GM23338 (cell line): ENCODE measurements around the gene TAF3. TPM values are rescaled to one million over a fixed set of nuclear protein-coding genes. Genes with fewer than 3 reads are reported as not detected.

Experiments
- ATAC-seq: fragments of 200-7000 bp; cut with Tn5 transposase; 3 replicates; pipeline ENCODE4 v1.9.1; 2020
- DNase-seq: peaks from one replicate; pipeline ENCODE4 v3.0.0-alpha.2; 2015; ENCODE audit warnings: low spot score
- H2AFZ ChIP-seq: fragments of 200-600 bp; sonication (generic); 2 replicates; pipeline ENCODE4 v1.8.0; 2016; ENCODE audit warnings: antibody characterized with exemption, mild to moderate bottlenecking, moderate library complexity
- H3F3A ChIP-seq: fragments of 200-600 bp; sonication (generic); replicated peaks from 2 replicates; pipeline ENCODE4 v1.8.0; 2017; ENCODE audit warnings: antibody characterized with exemption, mixed run types, low read depth
- H3K27ac ChIP-seq: fragments of 200-600 bp; sonication (generic); 2 replicates; pipeline ENCODE4 v1.6.1; 2016; ENCODE audit warnings: low read depth
- H3K27me3 ChIP-seq: fragments of 200-600 bp; sonication (generic); 2 replicates; pipeline ENCODE4 v1.8.0; 2016; ENCODE audit warnings: mild to moderate bottlenecking, mixed run types, moderate library complexity; ENCODE audit not compliant: insufficient read depth
- H3K36me3 ChIP-seq: fragments of 200-600 bp; sonication (generic); 2 replicates; pipeline ENCODE4 v1.8.0; 2016; ENCODE audit warnings: mild to moderate bottlenecking; ENCODE audit not compliant: insufficient read depth
- H3K4me1 ChIP-seq: fragments of 200-600 bp; sonication (generic); 2 replicates; pipeline ENCODE4 v1.8.0; 2016; ENCODE audit warnings: mild to moderate bottlenecking, moderate library complexity; ENCODE audit not compliant: insufficient read depth
- H3K4me2 ChIP-seq: fragments of 200-600 bp; sonication (generic); 2 replicates; pipeline ENCODE4 v1.7.1; 2017; ENCODE audit warnings: mixed run types
- H3K4me3 ChIP-seq: fragments of 200-600 bp; sonication (generic); 2 replicates; pipeline ENCODE4 v1.6.1; 2016; ENCODE audit warnings: mixed run types
- H3K79me2 ChIP-seq: fragments of 200-600 bp; sonication (generic); replicated peaks from 2 replicates; pipeline ENCODE4 v1.8.0; 2017; ENCODE audit warnings: mild to moderate bottlenecking; ENCODE audit not compliant: insufficient read depth
- H3K9me2 ChIP-seq: fragments of 200-600 bp; sonication (generic); 2 replicates; pipeline ENCODE4 v1.8.0; 2017; ENCODE audit not compliant: insufficient read depth
- H4K20me1 ChIP-seq: fragments of 200-600 bp; sonication (generic); replicated peaks from 2 replicates; pipeline ENCODE4 v1.8.0; 2017; ENCODE audit warnings: mild to moderate bottlenecking; ENCODE audit not compliant: insufficient read depth
- H3K27ac Mint-ChIP-seq: 2 replicates; pipeline ENCODE4 v1.8.0; 2020; ENCODE audit warnings: inconsistent platforms, mild to moderate bottlenecking, moderate library complexity, mixed read lengths
- H3K27me3 Mint-ChIP-seq: 3 replicates; pipeline ENCODE4 v1.8.0; 2022; ENCODE audit warnings: low read depth, mild to moderate bottlenecking, moderate library complexity, mixed read lengths, inconsistent platforms; ENCODE audit not compliant: insufficient read depth, poor library complexity
- H3K36me3 Mint-ChIP-seq: 3 replicates; pipeline ENCODE4 v1.8.0; 2021; ENCODE audit warnings: low read depth, mild to moderate bottlenecking, inconsistent platforms, moderate library complexity, mixed read lengths
- H3K4me1 Mint-ChIP-seq: 3 replicates; pipeline ENCODE4 v1.8.0; 2020; ENCODE audit warnings: mild to moderate bottlenecking, inconsistent platforms, mixed read lengths
- H3K4me3 Mint-ChIP-seq: 3 replicates; pipeline ENCODE4 v1.8.0; 2021; ENCODE audit warnings: moderate library complexity, mild to moderate bottlenecking, inconsistent platforms, mixed read lengths
- H3K9me3 Mint-ChIP-seq: 3 replicates; pipeline ENCODE4 v1.8.0; 2020; ENCODE audit warnings: moderate library complexity, mild to moderate bottlenecking, inconsistent platforms, mixed read lengths
- EZH2 ChIP-seq: fragments of 200-600 bp; sonication (generic); IDR thresholded peaks from one replicate; pipeline ENCODE4 v1.8.0; 2017; ENCODE audit warnings: antibody characterized with exemption, mild to moderate bottlenecking, low read depth; ENCODE audit not compliant: unreplicated experiment
- ZNF331 ChIP-seq: fragments of 250-450 bp; sonication (Bioruptor Pico); IDR thresholded peaks from 2 replicates; pipeline ENCODE4 v1.5.0; 2020; ENCODE audit warnings: low read depth, mild to moderate bottlenecking, moderate library complexity
- polyA plus RNA-seq: library from polyadenylated mRNA; unstranded; fragments of >200 nt; fragmentation: Nextera tagmentation; extraction: Ambion mirVana; gene quantifications from 2 replicates; pipeline ENCODE4 v1.2.1, GENCODE V29; 2016
- total RNA-seq: library from RNA; depleted of rRNA; stranded (reverse); fragments of >200 nt; shearing (Covaris generic); gene quantifications from 2 replicates; pipeline ENCODE4 v1.2.3, GENCODE V29; 2014
- TF ChIP-seq, protein P1 (sequence below): IDR thresholded peaks from one replicate; pipeline ENCODE4 v1.6.1; 2018; ENCODE audit warnings: antibody characterized with exemption; ENCODE audit not compliant: unreplicated experiment

Gene TAF3
- total and polyA plus RNA-seq, 2 experiments from 2014 or later, result 6.4 to 15.2 TPM

DNA sequence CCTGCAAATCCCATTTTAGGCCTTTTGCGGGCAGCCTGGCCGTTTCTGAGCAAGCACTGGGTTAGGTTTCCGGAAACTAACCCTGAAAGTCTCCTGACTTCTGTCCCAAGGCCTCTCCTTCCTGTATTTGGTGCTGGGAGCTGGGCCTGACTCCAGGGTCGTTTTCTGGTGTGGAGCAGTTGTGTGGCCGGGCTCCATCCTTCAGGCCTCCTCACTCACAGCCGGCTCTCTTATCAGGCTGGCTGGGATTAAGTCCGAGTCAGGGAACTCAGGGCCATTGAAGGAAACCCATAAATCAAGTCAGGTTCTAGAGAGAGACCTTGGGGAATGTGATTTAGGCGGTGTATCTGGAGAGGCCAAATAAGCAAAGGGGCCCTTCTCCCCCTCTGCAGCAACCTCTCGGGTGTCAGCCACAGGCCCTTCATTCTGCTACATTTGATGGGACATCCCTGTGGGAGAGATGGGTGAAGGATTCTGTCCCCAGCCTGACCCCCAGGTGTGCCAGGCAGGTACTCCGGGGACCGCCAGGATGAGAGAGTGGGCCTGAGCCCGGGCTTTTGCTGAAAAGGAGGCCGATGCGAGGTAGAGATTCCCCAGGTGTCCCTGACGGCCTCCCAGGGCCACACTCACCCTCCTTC lies 239.4 kb downstream of the TAF3 start:
- ATAC-seq (no peak), DNase-seq (peak; percentile 43)
- H3K79me2 ChIP-seq, result no peaks in the 10 kb centered on the region
- H3K4me2 ChIP-seq, result peak overlapping the region; percentile 99
- TF ChIP-seq, protein P1, sequence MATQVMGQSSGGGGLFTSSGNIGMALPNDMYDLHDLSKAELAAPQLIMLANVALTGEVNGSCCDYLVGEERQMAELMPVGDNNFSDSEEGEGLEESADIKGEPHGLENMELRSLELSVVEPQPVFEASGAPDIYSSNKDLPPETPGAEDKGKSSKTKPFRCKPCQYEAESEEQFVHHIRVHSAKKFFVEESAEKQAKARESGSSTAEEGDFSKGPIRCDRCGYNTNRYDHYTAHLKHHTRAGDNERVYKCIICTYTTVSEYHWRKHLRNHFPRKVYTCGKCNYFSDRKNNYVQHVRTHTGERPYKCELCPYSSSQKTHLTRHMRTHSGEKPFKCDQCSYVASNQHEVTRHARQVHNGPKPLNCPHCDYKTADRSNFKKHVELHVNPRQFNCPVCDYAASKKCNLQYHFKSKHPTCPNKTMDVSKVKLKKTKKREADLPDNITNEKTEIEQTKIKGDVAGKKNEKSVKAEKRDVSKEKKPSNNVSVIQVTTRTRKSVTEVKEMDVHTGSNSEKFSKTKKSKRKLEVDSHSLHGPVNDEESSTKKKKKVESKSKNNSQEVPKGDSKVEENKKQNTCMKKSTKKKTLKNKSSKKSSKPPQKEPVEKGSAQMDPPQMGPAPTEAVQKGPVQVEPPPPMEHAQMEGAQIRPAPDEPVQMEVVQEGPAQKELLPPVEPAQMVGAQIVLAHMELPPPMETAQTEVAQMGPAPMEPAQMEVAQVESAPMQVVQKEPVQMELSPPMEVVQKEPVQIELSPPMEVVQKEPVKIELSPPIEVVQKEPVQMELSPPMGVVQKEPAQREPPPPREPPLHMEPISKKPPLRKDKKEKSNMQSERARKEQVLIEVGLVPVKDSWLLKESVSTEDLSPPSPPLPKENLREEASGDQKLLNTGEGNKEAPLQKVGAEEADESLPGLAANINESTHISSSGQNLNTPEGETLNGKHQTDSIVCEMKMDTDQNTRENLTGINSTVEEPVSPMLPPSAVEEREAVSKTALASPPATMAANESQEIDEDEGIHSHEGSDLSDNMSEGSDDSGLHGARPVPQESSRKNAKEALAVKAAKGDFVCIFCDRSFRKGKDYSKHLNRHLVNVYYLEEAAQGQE, result no peak
- peak; percentile 26 for TF ChIP-seq EZH2
- H3K36me3 ChIP-seq, result no peaks in the 10 kb centered on the region
- Mint-ChIP-seq H3K4me3 (peak overlapping the region; percentile 61), H3K36me3 (peaks cover 2% of the 10 kb centered on the region; the same call in 1 of the 3 replicates), H3K4me1 (peaks cover 75% of the 10 kb centered on the region), H3K9me3 (no peaks in the 10 kb centered on the region), H3K27me3 (peaks cover 95% of the 10 kb centered on the region), H3K27ac (no peak overlapping the region)
- H3K27me3 ChIP-seq, result peaks cover 97% of the 10 kb centered on the region
- H2AFZ ChIP-seq, result no peak overlapping the region
- H3K4me1 ChIP-seq, result peaks cover 66% of the 10 kb centered on the region
- H3K4me3 ChIP-seq, result peak overlapping the region; percentile 60
- H4K20me1 ChIP-seq, result no peaks in the 10 kb centered on the region; the same call in 1 of the 2 replicates
- H3K27ac ChIP-seq, result no peak overlapping the region
- no peaks in the 10 kb centered on the region for H3K9me2 ChIP-seq
- H3F3A ChIP-seq, result peaks cover 33% of the 10 kb centered on the region

DNA sequence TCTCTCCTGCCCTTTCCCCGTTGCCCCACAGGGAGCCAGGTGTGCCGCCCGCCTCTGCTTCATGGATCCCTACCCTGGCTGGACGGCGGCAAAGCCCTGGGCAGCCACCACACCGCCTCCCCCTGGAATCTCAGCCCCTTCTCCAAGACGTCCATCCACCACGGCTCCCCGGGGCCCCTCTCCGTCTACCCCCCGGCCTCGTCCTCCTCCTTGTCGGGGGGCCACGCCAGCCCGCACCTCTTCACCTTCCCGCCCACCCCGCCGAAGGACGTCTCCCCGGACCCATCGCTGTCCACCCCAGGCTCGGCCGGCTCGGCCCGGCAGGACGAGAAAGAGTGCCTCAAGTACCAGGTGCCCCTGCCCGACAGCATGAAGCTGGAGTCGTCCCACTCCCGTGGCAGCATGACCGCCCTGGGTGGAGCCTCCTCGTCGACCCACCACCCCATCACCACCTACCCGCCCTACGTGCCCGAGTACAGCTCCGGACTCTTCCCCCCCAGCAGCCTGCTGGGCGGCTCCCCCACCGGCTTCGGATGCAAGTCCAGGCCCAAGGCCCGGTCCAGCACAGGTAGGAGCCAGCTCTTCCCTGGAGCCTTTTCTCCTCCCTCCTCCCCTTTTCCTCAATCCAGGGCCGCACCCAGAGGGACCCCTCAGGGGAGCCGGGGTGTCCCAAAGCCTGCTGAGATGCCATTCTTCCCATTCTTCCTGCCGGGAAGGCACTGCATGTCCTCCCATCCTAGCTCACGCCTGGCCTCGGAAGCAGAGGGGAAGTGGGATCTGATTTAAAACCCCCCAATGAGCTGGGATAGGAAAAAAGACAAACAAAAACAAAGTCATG lies 240.2 kb downstream of the TAF3 start:
- H3K9me2 ChIP-seq, result no peaks in the 10 kb centered on the region
- H3K4me3 ChIP-seq, result peak overlapping the region; percentile 60
- H3F3A ChIP-seq, result peaks cover 33% of the 10 kb centered on the region
- Mint-ChIP-seq H3K27ac (no peak overlapping the region), H3K36me3 (peaks cover 2% of the 10 kb centered on the region; the same call in 1 of the 3 replicates), H3K9me3 (no peaks in the 10 kb centered on the region), H3K4me1 (peaks cover 77% of the 10 kb centered on the region), H3K27me3 (peaks cover 96% of the 10 kb centered on the region), H3K4me3 (peak overlapping the region; percentile 61)
- H3K36me3 ChIP-seq, result no peaks in the 10 kb centered on the region
- DNase-seq (peak; percentile 46), ATAC-seq (peak; percentile 1)
- H4K20me1 ChIP-seq, result no peaks in the 10 kb centered on the region; the same call in 1 of the 2 replicates
- H3K4me1 ChIP-seq, result peaks cover 64% of the 10 kb centered on the region
- H3K4me2 ChIP-seq, result peak overlapping the region; percentile 99
- H2AFZ ChIP-seq, result no peak overlapping the region
- TF ChIP-seq EZH2 (peak; percentile 61), ZNF331 (CRISPR knock-in tag) (no peak)
- H3K27me3 ChIP-seq, result peaks cover 96% of the 10 kb centered on the region
- no peak overlapping the region for H3K27ac ChIP-seq
- no peaks in the 10 kb centered on the region for H3K79me2 ChIP-seq
